CD4-positive, alpha-beta T cell (primary cell): ENCODE data around the gene FLRT2. TPM values are rescaled to one million over a fixed set of nuclear protein-coding genes. Genes with fewer than 3 reads are reported as not detected.

ENCODE experiments used
- ATAC-seq: fragments of 200-7000 bp; cut with Tn5 transposase; one replicate; pipeline ENCODE4 v1.10.0; 2022; ENCODE audit warnings: mild to moderate bottlenecking; ENCODE audit not compliant: poor library complexity
- CTCF ChIA-PET: fragments of 350-600 bp; sonication (Branson Sonifier 250); formaldehyde crosslinking; loops from one replicate; lab custom pipeline; 2021; ENCODE audit warnings: antibody characterized with exemption, inconsistent platforms; lab: Charles Lee
- POLR2A ChIA-PET: fragments of 350-600 bp; sonication (Branson Sonifier 250); formaldehyde crosslinking; loops from one replicate; lab custom pipeline; 2021; ENCODE audit warnings: antibody characterized with exemption, inconsistent platforms; lab: Charles Lee
- DNase-seq, 14 experiments: peaks; one replicate each; pipeline ENCODE4 v3.0.0-alpha.2; 2013 to 2020; ENCODE audit warnings: mixed read lengths in 2 of 14
- H3K27ac ChIP-seq, 2 donors: one replicate each; pipeline versions ENCODE4 v1.5.1 to v1.7.0; 2013; ENCODE audit warnings: low read length in 2 of 2, low read depth in 1 of 2, mild to moderate bottlenecking in 1 of 2
- H3K27me3 ChIP-seq, 2 experiments: 1 replicate in 1 of 2; 2 replicates in 1 of 2; pipeline versions ENCODE4 v1.6.1 to v1.7.0; 2013; ENCODE audit warnings: low read length in 2 of 2, control low read depth in 1 of 2, mild to moderate bottlenecking in 1 of 2, moderate library complexity in 1 of 2; ENCODE audit not compliant: insufficient read depth in 2 of 2, control insufficient read depth in 1 of 2
- H3K36me3 ChIP-seq: one replicate; pipeline ENCODE4 v1.6.1; 2013; ENCODE audit warnings: low read length, control low read depth; ENCODE audit not compliant: insufficient read depth
- H3K4me1 ChIP-seq: one replicate; pipeline ENCODE4 v1.6.1; 2013; ENCODE audit warnings: low read length, control low read depth; ENCODE audit not compliant: insufficient read depth
- H3K4me3 ChIP-seq: one replicate; pipeline ENCODE4 v1.5.1; 2013; ENCODE audit warnings: mild to moderate bottlenecking, low read length, moderate library complexity
- H3K9me3 ChIP-seq, 2 experiments: 1 replicate in 1 of 2; 2 replicates in 1 of 2; pipeline versions ENCODE4 v1.6.1 to v1.7.0; 2013; ENCODE audit warnings: low read length in 2 of 2, mild to moderate bottlenecking in 2 of 2, control low read depth in 1 of 2, moderate library complexity in 1 of 2; ENCODE audit not compliant: control insufficient read depth in 1 of 2, insufficient read depth in 1 of 2
- H3K27ac Mint-ChIP-seq: one replicate; pipeline ENCODE4 v1.8.0; 2020; ENCODE audit warnings: mixed read lengths
- H3K27me3 Mint-ChIP-seq: one replicate; pipeline ENCODE4 v1.8.0; 2021; ENCODE audit warnings: mixed read lengths
- H3K36me3 Mint-ChIP-seq: one replicate; pipeline ENCODE4 v1.8.0; 2021; ENCODE audit warnings: low read depth, mixed read lengths
- H3K4me1 Mint-ChIP-seq: one replicate; pipeline ENCODE4 v1.8.0; 2021; ENCODE audit warnings: low read depth, mixed read lengths
- H3K4me3 Mint-ChIP-seq: one replicate; pipeline ENCODE4 v1.8.0; 2020; ENCODE audit warnings: mild to moderate bottlenecking, mixed read lengths
- H3K9me3 Mint-ChIP-seq: one replicate; pipeline ENCODE4 v1.8.0; 2020; ENCODE audit warnings: mixed read lengths
- intact Hi-C, 2 experiments: fragments of 100-400 bp; cut with DNase I in 1 of 2; cut with micrococcal nuclease in 1 of 2; formaldehyde crosslinking; loops; one replicate each; pipeline versions ENCODE4 v1.15.1 to v1.9.0; 2023 to 2025; cut with DNase I, micrococcal nuclease
- total RNA-seq, 174 experiments: library from RNA in 2 of 174; stranded (reverse) in 2 of 174; gene quantifications; one replicate each; pipeline ENCODE4 v1.2.3 and lab custom pipeline; 2021 to 2026
- TF ChIP-seq, protein P1 (sequence below): fragments of 200-600 bp; IDR thresholded peaks from one replicate; pipeline ENCODE4 v1.8.0; 2022; ENCODE audit warnings: antibody characterized with exemption, mild to moderate bottlenecking

The FLRT2 gene
- total RNA-seq, 2 experiments from 2014 or later, result not detected

DNA sequence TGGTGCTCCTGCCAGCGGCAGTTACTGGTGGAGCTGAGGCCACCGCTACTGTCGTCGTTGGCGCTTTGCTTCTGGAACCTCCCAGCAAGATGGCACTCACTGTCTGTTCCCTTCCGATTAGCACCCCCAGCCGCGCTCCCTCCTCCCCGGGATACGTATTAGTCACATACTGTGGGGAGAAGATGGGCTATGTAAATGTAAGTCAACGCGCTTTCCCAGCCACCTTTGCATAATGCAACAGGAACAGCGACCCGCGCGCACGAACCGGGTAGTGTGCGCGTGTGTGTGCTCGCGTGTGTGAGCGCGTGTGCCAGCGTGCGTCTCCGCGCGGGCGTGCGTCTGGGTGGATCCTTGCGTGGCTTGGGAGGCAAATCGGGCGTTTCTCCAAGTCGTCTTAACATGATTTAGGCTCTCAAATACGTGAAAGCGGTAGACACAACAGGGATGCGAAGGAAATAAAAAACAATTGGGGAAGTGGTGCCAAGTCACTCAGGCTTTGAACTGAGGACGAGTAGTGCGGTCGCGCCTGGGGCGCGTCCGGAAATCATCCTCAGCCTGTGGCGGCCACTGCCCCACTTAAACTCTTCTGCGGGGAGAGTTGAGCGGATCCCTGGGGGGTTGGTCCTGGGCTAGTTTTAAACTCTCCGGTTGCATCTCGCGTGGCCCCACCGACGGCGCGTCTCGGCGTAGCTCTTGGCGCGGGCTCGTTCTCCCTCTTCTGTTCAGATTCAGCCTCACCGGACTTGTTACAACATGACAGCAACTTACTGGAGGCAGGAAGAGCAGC lies 1.8 kb downstream of the FLRT2 start:
- no peak overlapping the region for H3K4me3 ChIP-seq
- H3K27ac ChIP-seq, result no peak overlapping the region
- H3K9me3 Mint-ChIP-seq, result peaks cover 2% of the 10 kb centered on the region
- H3K27me3 ChIP-seq, result peaks cover 46 to 56% of the 10 kb centered on the region in 2 experiments
- TF ChIP-seq, protein P1, sequence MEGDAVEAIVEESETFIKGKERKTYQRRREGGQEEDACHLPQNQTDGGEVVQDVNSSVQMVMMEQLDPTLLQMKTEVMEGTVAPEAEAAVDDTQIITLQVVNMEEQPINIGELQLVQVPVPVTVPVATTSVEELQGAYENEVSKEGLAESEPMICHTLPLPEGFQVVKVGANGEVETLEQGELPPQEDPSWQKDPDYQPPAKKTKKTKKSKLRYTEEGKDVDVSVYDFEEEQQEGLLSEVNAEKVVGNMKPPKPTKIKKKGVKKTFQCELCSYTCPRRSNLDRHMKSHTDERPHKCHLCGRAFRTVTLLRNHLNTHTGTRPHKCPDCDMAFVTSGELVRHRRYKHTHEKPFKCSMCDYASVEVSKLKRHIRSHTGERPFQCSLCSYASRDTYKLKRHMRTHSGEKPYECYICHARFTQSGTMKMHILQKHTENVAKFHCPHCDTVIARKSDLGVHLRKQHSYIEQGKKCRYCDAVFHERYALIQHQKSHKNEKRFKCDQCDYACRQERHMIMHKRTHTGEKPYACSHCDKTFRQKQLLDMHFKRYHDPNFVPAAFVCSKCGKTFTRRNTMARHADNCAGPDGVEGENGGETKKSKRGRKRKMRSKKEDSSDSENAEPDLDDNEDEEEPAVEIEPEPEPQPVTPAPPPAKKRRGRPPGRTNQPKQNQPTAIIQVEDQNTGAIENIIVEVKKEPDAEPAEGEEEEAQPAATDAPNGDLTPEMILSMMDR, result no peak
- no peaks in the 10 kb centered on the region for H3K4me1 ChIP-seq
- ChIA-PET CTCF (no interaction called here), POLR2A (no interaction called here)
- H3K36me3 ChIP-seq, result no peaks in the 10 kb centered on the region
- peaks cover 83% of the 10 kb centered on the region for H3K27me3 Mint-ChIP-seq
- H3K36me3 Mint-ChIP-seq, result no peaks in the 10 kb centered on the region
- H3K9me3 ChIP-seq, result peaks cover 0 to 32% of the 10 kb centered on the region in 2 experiments
- DNase-seq (peak in 2 of 14 experiments; percentile 8 to 12), ATAC-seq (no peak)
- peaks cover 6% of the 10 kb centered on the region for H3K4me1 Mint-ChIP-seq
- H3K4me3 Mint-ChIP-seq, result no peak overlapping the region
- intact Hi-C loops, result no loop called here
- no peak overlapping the region for H3K27ac Mint-ChIP-seq

DNA sequence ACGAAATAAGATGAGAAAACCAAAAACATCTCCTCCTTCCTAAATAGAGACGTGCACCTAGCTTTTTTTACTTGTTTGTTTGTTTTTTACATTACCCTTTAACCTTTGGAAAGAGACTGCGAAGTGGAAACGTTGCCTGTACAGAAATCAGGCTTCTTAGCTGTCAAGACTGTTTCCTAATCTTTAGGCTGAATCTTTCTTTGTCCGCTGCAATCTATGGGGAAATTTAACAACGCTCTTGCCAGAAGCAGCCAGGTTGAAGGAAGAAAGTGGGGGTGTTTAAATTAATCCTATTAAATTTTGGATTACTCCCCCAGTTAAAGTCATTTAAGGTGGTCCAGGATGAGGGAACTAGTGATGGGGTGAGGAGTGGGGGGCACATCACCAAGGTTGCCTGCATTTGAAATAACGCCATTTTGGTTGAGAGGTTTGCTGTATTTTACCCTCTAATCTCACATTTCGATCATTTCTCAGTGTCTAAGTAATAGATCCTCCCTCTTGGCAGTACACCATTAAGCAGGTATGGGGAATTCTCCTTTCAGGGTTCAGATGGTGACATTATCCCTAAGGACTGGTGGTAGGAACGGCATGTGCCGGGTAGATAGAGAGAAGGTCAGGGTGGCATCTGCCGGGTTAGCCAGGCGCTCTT lies 2.6 kb downstream of the FLRT2 start:
- Mint-ChIP-seq H3K27me3 (peaks cover 79% of the 10 kb centered on the region), H3K36me3 (no peaks in the 10 kb centered on the region), H3K4me1 (peaks cover 6% of the 10 kb centered on the region), H3K4me3 (no peak overlapping the region), H3K9me3 (peaks cover 2% of the 10 kb centered on the region), H3K27ac (no peak overlapping the region)
- ChIA-PET CTCF (no interaction called here), POLR2A (no interaction called here)
- Histone ChIP-seq H3K9me3 (peaks cover 0 to 32% of the 10 kb centered on the region in 2 experiments), H3K36me3 (no peaks in the 10 kb centered on the region), H3K4me1 (no peaks in the 10 kb centered on the region), H3K4me3 (no peak overlapping the region), H3K27me3 (peaks cover 46 to 56% of the 10 kb centered on the region in 2 experiments), H3K27ac (no peak overlapping the region)
- DNase-seq, result no peak
- no peak for ATAC-seq
- TF ChIP-seq, protein P1, result no peak
- intact Hi-C loops, result no loop called here

GRCh38 chr14:85533023-85533860 lies 3.3 kb downstream of the FLRT2 start:
- Histone ChIP-seq H3K36me3 (no peaks in the 10 kb centered on the region), H3K4me3 (no peak overlapping the region), H3K27ac (no peak overlapping the region), H3K9me3 (peaks cover 0 to 32% of the 10 kb centered on the region in 2 experiments), H3K27me3 (peaks cover 46 to 56% of the 10 kb centered on the region in 2 experiments), H3K4me1 (no peaks in the 10 kb centered on the region)
- Mint-ChIP-seq H3K27ac (no peak overlapping the region), H3K4me1 (peaks cover 6% of the 10 kb centered on the region), H3K4me3 (no peak overlapping the region), H3K36me3 (no peaks in the 10 kb centered on the region), H3K27me3 (peaks cover 71% of the 10 kb centered on the region), H3K9me3 (peaks cover 2% of the 10 kb centered on the region)
- ChIA-PET POLR2A (no interaction called here), CTCF (no interaction called here)
- TF ChIP-seq, protein P1, result no peak
- DNase-seq (no peak), ATAC-seq (no peak)
- intact Hi-C loops, result no loop called here
